Measurements from ENCODE around the gene MSX2.

Gene MSX2

DNA sequence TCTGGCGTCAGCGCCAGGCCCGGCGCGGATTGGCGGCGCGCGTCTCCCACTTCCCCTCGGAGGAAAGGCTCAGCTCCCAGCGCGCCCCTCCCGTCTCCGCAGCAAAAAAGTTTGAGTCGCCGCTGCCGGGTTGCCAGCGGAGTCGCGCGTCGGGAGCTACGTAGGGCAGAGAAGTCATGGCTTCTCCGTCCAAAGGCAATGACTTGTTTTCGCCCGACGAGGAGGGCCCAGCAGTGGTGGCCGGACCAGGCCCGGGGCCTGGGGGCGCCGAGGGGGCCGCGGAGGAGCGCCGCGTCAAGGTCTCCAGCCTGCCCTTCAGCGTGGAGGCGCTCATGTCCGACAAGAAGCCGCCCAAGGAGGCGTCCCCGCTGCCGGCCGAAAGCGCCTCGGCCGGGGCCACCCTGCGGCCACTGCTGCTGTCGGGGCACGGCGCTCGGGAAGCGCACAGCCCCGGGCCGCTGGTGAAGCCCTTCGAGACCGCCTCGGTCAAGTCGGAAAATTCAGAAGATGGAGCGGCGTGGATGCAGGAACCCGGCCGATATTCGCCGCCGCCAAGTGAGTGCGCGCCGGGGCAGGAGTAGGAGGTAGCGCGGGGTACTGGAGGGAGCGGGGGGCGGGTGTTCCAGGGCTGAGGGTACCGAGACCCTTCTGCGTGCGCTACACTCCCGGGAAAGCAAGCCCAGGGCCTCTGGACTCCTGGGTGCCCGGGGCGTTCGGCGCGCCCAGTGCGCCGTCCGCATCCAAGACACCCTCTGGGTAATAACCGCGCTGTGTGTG lies at the start of gene MSX2:
TSS of gene MSX2 (plus strand) at position 99 of the 777 bp plus-strand sequence. CDS start at position 177, 78 bp downstream.
- peak; percentile 89 for DNase-seq

DNA sequence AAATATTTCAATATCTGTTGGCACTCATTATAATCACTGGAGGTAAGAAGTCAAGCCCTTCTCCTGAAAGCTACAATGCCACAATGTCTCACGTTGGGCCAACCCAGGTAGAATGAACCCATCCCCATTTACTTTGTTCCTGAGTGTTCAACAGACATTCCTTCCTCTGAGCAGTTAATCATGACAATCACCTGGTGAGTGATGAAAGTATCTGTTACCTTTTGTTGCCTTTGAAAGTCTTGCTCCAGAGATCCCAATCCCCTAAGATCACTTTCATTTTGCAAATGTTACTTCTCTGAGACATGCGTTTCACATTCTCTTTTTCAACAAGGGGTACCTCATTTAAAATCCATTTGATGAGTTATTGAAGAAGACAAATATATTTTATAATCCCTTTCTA lies 49.3 kb upstream of the MSX2 start:
- DNase-seq = no peak

DNA sequence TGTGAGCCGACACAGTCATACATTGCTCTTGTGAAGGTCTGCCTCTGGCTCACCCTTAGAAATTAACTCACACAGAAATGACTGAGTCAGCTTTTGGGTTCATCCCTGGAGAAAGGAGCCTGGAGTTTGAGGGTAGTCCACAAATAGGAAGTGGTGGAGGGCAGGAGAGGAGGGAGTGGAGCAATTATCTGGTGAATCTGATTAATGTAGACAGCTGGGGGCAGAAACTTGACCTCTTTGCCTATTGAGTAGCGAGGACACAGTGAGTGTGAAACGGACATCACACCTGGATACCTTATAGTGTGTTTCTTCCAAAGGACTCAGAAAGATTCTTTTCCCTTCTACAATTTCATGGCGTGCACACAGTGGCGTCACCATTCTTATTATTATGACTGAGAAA lies 48.5 kb upstream of the MSX2 start:
- DNase-seq = no peak

- no peak for DNase-seq
Observed at GRCh38 chr5:174678107-174678506, 46.3 kb upstream of the MSX2 start.

- no peak for DNase-seq
Observed at GRCh38 chr5:174680901-174681565, 43.3 kb upstream of the MSX2 start.

DNA sequence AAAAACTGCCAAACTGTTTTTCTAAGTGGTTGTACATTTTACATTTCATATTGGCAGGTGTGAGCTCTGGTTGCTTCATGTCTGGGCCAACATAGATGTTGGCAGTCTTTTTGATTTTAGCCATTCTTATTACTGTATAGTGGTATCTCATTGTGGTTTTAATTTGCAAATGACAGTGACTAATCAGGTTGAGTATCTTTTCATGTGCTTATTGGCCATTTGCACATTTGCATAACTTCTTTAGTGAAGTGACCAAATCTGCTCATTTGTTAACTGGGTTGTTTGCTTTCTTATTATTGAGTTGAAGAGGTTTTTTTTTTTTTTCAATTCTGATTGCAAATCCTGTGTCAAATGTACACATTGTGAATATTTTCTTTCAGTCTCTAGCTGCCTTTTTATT lies 36.9 kb upstream of the MSX2 start:
- DNase-seq = no peak

- DNase-seq = no peak
Observed at GRCh38 chr5:174688441-174689354, 35.7 kb upstream of the MSX2 start.

- DNase-seq = no peak
Observed at GRCh38 chr5:174690271-174690670, 34.1 kb upstream of the MSX2 start.

DNA sequence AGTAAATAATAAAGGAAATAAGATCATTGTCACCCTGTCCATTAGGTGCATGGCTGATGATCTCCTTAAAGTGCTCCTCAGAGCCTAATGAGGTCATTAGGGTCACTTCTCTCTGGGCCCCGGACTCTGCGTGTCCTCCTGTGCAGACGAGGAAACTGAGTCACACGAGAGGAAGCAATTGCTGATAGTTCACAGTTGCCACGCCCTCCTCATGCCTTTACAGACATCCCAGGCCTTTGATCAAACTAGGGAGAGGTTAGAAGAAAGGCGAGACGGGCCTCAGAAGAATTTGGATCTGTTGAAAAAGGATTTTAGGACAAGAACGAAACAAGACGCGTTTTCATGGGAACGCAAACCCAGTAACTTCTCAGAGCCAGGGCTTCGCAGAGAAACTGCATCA lies 32.0 kb upstream of the MSX2 start:
- DNase-seq = no peak

DNA sequence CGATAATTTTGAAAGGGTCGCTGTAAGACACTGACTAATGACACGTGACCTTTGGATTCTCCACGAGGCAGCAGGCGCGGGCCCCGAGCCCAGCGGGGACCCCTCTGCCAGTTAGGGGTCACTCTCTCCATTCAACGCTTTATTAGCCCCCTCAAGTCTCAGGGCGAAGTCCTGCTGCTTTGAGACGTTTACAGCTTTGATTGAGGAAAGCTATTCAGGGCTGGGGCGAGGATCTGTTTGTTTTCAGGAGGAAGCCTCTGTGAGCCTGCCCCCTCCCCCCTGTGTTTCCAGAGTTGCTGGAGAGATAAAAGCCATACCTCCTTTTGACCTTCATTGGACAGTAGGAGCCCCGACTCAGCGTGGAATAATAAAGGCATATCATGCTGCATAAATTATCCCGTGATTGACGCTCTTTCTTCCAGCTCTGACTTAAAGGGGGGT lies 31.4 kb upstream of the MSX2 start:
- no peak for DNase-seq

GRCh38 chr5:174693697-174694385 lies 30.5 kb upstream of the MSX2 start:
- DNase-seq = no peak

DNA sequence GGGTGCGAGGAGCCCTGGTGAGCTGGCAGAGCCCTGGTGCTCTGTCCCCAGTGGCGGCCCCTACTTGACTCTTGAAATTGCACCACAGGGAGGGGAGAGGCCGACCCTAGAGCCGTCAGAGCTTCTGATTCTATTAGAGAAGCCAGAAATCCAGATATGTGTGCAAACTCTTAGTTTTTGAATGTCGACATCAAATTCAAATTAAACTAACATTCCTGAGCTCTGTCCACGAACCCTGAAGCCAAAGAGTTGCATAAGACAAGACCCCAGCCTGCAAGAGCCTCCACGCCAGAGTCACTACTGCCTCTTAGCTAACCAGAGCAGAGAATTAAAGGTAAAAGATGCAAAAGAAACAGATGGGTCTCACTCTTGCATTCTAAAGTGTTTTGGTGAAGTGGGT lies 29.8 kb upstream of the MSX2 start:
- no peak for DNase-seq

GRCh38 chr5:174698156-174698555 lies 26.2 kb upstream of the MSX2 start:
- no peak for DNase-seq

- DNase-seq = no peak
Observed at GRCh38 chr5:174699131-174699530, 25.3 kb upstream of the MSX2 start.

DNA sequence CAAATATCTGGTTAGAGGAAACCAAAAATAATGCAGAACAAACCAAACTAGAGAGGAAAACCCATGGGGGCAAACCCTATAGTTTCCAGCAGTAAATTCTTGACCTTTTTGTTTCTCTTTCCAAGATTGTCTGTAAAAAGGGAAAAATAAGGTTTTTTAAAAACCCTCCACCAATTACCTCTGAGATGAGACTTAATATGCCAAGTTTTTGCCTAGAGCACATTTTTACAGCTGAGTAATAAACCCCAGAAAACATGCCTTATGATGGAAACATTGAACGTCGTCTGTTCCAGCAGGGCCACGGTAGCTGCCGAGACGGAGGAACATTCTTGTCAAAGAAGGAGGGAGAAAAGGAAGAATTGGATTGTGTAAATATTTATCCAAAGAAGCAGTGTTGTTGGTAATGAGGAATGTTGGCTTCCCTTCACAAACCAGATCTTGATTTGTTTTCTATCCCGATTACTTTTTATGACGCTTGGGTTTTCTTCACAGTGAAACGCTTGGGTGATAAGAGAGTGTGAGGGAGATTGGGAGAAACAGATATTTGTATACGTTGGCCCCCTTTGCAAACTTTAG lies 17.3 kb upstream of the MSX2 start:
- DNase-seq = no peak

GRCh38 chr5:174707671-174708070 lies 16.7 kb upstream of the MSX2 start:
- no peak for DNase-seq

- no peak for DNase-seq
Observed at GRCh38 chr5:174708476-174709207, 15.7 kb upstream of the MSX2 start.

- DNase-seq = no peak
Observed at GRCh38 chr5:174714751-174715150, 9.6 kb upstream of the MSX2 start.

DNA sequence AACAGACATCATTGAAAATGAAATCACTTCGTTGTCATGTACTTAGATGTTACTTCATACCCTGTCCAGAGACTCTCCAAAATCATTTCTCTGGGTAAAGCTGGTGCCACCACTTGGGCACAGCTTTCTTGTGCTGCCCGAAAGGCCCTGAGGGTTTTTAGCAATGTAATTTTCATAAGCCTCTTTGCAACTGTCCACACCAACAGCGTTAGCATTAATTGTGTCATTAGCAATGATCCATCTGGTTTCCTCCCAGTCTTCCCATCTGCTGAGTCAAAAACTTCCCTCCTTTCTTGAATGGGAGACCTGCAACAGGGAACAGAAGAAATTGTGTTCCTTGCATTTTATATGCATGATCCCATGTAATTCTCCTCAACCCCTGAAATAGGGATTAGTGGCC lies 8.6 kb upstream of the MSX2 start:
- no peak for DNase-seq

DNA sequence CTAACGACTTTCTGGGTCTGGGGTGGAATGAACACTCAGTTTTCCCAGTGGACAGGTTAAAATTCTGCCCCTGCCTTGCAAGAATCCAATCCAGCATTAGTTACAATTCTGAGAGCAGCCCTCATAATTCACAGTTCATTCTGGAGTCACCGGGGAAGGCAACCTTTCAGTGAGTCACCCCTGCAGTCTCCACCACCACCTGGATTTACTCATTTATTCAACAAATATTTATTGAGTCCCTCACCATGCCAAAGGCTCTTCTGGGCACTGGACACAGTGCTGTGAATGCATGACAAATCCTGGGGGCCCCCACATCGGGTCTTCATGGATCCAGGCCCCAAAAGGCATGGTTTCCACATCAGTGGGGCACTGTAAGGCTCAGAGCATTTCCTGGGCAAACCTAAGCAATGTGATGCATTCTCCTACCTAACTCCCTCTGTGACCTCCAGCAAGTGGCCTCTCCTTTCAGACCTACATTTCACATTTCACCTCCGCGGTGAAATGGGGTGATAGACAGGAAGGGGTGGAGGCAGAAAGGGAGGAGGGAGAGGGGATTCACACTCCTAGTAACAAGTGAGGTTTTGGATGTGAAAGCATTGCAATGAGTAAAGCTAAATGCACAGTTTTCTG lies 6.4 kb upstream of the MSX2 start:
- DNase-seq = no peak
